ENCODE data around the gene CFH. TPM values are rescaled to one million over a fixed set of nuclear protein-coding genes. Genes with fewer than 3 reads are reported as not detected.

CFH gene
- total RNA-seq, 1 donor from 2014 or later: not detected

Other genes with a start within 250 kb of the CFH start
- gene KCNT2, start 43.6 kb upstream of the CFH start, total RNA-seq: 10.1 and 12.6 TPM in 2 replicates
- gene CFHR3, start 122.8 kb downstream of the CFH start, total RNA-seq: 0.82 and 0.86 TPM in 2 replicates
- 0.56 TPM in 1 of 2 replicates, not detected in the other for gene CFHR1, start 167.7 kb downstream of the CFH start, total RNA-seq
- gene CFHR4, start 236.0 kb downstream of the CFH start, total RNA-seq: not detected in 2 replicates